Lower lobe of right lung (tissue), 2 donors: ENCODE data around the gene LRP1B. TPM values are rescaled to one million over a fixed set of nuclear protein-coding genes. Genes with fewer than 3 reads are reported as not detected.

ENCODE experiments used
- ATAC-seq, 2 donors: fragments of 200-7000 bp; cut with Tn5 transposase; one replicate each; pipeline ENCODE4 v1.9.1; 2020 to 2022; ENCODE audit warnings: mild to moderate bottlenecking in 2 of 2, moderate library complexity in 2 of 2
- DNase-seq: peaks from one replicate; pipeline ENCODE4 v3.0.0-alpha.2; 2020
- H3K27ac ChIP-seq: fragments of 200-600 bp; one replicate; pipeline ENCODE4 v1.8.0; 2022
- H3K27me3 ChIP-seq: fragments of 200-600 bp; one replicate; pipeline ENCODE4 v1.8.0; 2022; ENCODE audit warnings: low read depth
- H3K36me3 ChIP-seq: fragments of 200-600 bp; one replicate; pipeline ENCODE4 v1.8.0; 2022; ENCODE audit warnings: mild to moderate bottlenecking
- H3K4me1 ChIP-seq: fragments of 200-600 bp; one replicate; pipeline ENCODE4 v1.8.0; 2022
- H3K4me3 ChIP-seq: fragments of 200-600 bp; one replicate; pipeline ENCODE4 v1.8.0; 2022; ENCODE audit warnings: mild to moderate bottlenecking
- H3K9me3 ChIP-seq: fragments of 200-600 bp; one replicate; pipeline ENCODE4 v1.8.0; 2022
- CTCF ChIP-seq: fragments of 200-600 bp; IDR thresholded peaks from one replicate; pipeline ENCODE4 v1.8.0; 2022; ENCODE audit warnings: antibody characterized with exemption, mild to moderate bottlenecking
- intact Hi-C: fragments of 100-400 bp; cut with DNase I; formaldehyde crosslinking; loops from one replicate; pipeline ENCODE4 v1.11.0; 2022
- total RNA-seq: library from RNA; stranded (reverse); fragmentation: NEBNext Ultra II Directional; extraction: Animal tissue kit (Norgen Biotek cat#: 25700); gene quantifications from one replicate; pipeline ENCODE4 v1.2.1, GENCODE V29; 2021
- donor health status: DM: no; HTN: yes; CAD: no; lungs with severe emphysema.

LRP1B gene
- total RNA-seq, 1 donor from 2014 or later = 0.09 TPM

- no peaks in the 10 kb centered on the region for H3K27me3 ChIP-seq
- ATAC-seq (no peak), DNase-seq (no peak)
- TF ChIP-seq CTCF = no peak
- H3K9me3 ChIP-seq = no peaks in the 10 kb centered on the region
- H3K27ac ChIP-seq = no peak overlapping the region
- no peaks in the 10 kb centered on the region for H3K36me3 ChIP-seq
- intact Hi-C loops = no loop called here
- H3K4me3 ChIP-seq = no peak overlapping the region
- H3K4me1 ChIP-seq = no peaks in the 10 kb centered on the region
These were observed 1535.7 kb downstream of the LRP1B start for GRCh38 chr2:140595107-140595506.

GRCh38 chr2:140593132-140593531, 1537.7 kb downstream of the LRP1B start:
- no peak for TF ChIP-seq CTCF
- H3K27ac ChIP-seq = no peak overlapping the region
- no peaks in the 10 kb centered on the region for H3K36me3 ChIP-seq
- H3K4me1 ChIP-seq = no peaks in the 10 kb centered on the region
- H3K4me3 ChIP-seq = no peak overlapping the region
- ATAC-seq = no peak
- no peaks in the 10 kb centered on the region for H3K9me3 ChIP-seq
- intact Hi-C loops = no loop called here
- H3K27me3 ChIP-seq = no peaks in the 10 kb centered on the region
- DNase-seq = no peak

- no peak for DNase-seq
- Histone ChIP-seq H3K27me3 (no peaks in the 10 kb centered on the region), H3K36me3 (no peaks in the 10 kb centered on the region), H3K4me3 (no peak overlapping the region), H3K27ac (no peak overlapping the region), H3K4me1 (no peaks in the 10 kb centered on the region), H3K9me3 (no peaks in the 10 kb centered on the region)
- ATAC-seq = no peak
- TF ChIP-seq CTCF = no peak
- intact Hi-C loops = no loop called here
These were observed 1541.1 kb downstream of the LRP1B start for GRCh38 chr2:140589696-140590095.

- Histone ChIP-seq H3K9me3 (no peaks in the 10 kb centered on the region), H3K36me3 (no peaks in the 10 kb centered on the region), H3K4me1 (no peaks in the 10 kb centered on the region), H3K27ac (no peak overlapping the region), H3K27me3 (no peaks in the 10 kb centered on the region), H3K4me3 (no peak overlapping the region)
- DNase-seq = no peak
- intact Hi-C loops = no loop called here
- TF ChIP-seq CTCF = no peak
- ATAC-seq = no peak
These were observed 1541.5 kb downstream of the LRP1B start for GRCh38 chr2:140589273-140589672.

- no peaks in the 10 kb centered on the region for H3K27me3 ChIP-seq
- intact Hi-C loops = no loop called here
- DNase-seq (no peak), ATAC-seq (peak; percentile 59 to 75)
- H3K9me3 ChIP-seq = no peaks in the 10 kb centered on the region
- peak; percentile 33 for TF ChIP-seq CTCF
- H3K4me3 ChIP-seq = no peak overlapping the region
- no peaks in the 10 kb centered on the region for H3K36me3 ChIP-seq
- no peak overlapping the region for H3K27ac ChIP-seq
- no peaks in the 10 kb centered on the region for H3K4me1 ChIP-seq
These were observed 1544.4 kb downstream of the LRP1B start for GRCh38 chr2:140586379-140586778.

- no peaks in the 10 kb centered on the region for H3K4me1 ChIP-seq
- DNase-seq = no peak
- H3K27me3 ChIP-seq = no peaks in the 10 kb centered on the region
- TF ChIP-seq CTCF = no peak
- H3K4me3 ChIP-seq = no peak overlapping the region
- ATAC-seq = no peak
- no peaks in the 10 kb centered on the region for H3K9me3 ChIP-seq
- no peak overlapping the region for H3K27ac ChIP-seq
- intact Hi-C loops = no loop called here
- H3K36me3 ChIP-seq = no peaks in the 10 kb centered on the region
These were observed 1545.8 kb downstream of the LRP1B start for GRCh38 chr2:140585016-140585415.
